Activated T-cell treated with anti-CD3 and anti-CD28 coated beads for 24 hours (primary cell): ENCODE data around the gene SLC24A3.

Source experiments
- DNase-seq: peaks from one replicate; pipeline ENCODE4 v3.0.0-alpha.2; 2020; ENCODE audit warnings: low read depth

Gene SLC24A3

GRCh38 chr20:19679900-19680495 is 467.6 kb downstream of the SLC24A3 start:
- no peak for DNase-seq

GRCh38 chr20:19682249-19682648 is 469.8 kb downstream of the SLC24A3 start:
- no peak for DNase-seq

GRCh38 chr20:19683188-19683587 is 470.7 kb downstream of the SLC24A3 start:
- DNase-seq: no peak

- DNase-seq: no peak
Measured at GRCh38 chr20:19683822-19684221, 471.4 kb downstream of the SLC24A3 start.

GRCh38 chr20:19688031-19688806 is 475.8 kb downstream of the SLC24A3 start:
- DNase-seq: no peak

GRCh38 chr20:19690462-19690861 is 478.0 kb downstream of the SLC24A3 start:
- DNase-seq: no peak

GRCh38 chr20:19691125-19691524 is 478.7 kb downstream of the SLC24A3 start:
- DNase-seq: no peak

GRCh38 chr20:19692100-19692499 is 479.7 kb downstream of the SLC24A3 start:
- no peak for DNase-seq

- peak; percentile 5 for DNase-seq
Measured at GRCh38 chr20:19692685-19693119, 480.3 kb downstream of the SLC24A3 start.

GRCh38 chr20:19693508-19693907 is 481.1 kb downstream of the SLC24A3 start:
- no peak for DNase-seq

GRCh38 chr20:19695081-19695480 is 482.6 kb downstream of the SLC24A3 start:
- DNase-seq: no peak

GRCh38 chr20:19696620-19697019 is 484.2 kb downstream of the SLC24A3 start:
- no peak for DNase-seq

- no peak for DNase-seq
Measured at GRCh38 chr20:19697415-19697814, 485.0 kb downstream of the SLC24A3 start.

- no peak for DNase-seq
Measured at GRCh38 chr20:19699180-19699971, 486.9 kb downstream of the SLC24A3 start.

- no peak for DNase-seq
Measured at GRCh38 chr20:19701429-19701828, 489.0 kb downstream of the SLC24A3 start.

- no peak for DNase-seq
Measured at GRCh38 chr20:19706463-19706862, 494.0 kb downstream of the SLC24A3 start.

- DNase-seq: no peak
Measured at GRCh38 chr20:19709635-19710335, 497.3 kb downstream of the SLC24A3 start.

GRCh38 chr20:19710336-19711120 is 498.1 kb downstream of the SLC24A3 start:
- no peak for DNase-seq

- no peak for DNase-seq
Measured at GRCh38 chr20:19711126-19711525, 498.7 kb downstream of the SLC24A3 start.

GRCh38 chr20:19712721-19713260 is 500.3 kb downstream of the SLC24A3 start:
- no peak for DNase-seq
